ENCODE results near the gene RAET1L. TPM values are rescaled to one million over a fixed set of nuclear protein-coding genes. Genes with fewer than 3 reads are reported as not detected.

The RAET1L gene
- total RNA-seq, 1 experiment from 2014 or later: 1.3 TPM

DNA sequence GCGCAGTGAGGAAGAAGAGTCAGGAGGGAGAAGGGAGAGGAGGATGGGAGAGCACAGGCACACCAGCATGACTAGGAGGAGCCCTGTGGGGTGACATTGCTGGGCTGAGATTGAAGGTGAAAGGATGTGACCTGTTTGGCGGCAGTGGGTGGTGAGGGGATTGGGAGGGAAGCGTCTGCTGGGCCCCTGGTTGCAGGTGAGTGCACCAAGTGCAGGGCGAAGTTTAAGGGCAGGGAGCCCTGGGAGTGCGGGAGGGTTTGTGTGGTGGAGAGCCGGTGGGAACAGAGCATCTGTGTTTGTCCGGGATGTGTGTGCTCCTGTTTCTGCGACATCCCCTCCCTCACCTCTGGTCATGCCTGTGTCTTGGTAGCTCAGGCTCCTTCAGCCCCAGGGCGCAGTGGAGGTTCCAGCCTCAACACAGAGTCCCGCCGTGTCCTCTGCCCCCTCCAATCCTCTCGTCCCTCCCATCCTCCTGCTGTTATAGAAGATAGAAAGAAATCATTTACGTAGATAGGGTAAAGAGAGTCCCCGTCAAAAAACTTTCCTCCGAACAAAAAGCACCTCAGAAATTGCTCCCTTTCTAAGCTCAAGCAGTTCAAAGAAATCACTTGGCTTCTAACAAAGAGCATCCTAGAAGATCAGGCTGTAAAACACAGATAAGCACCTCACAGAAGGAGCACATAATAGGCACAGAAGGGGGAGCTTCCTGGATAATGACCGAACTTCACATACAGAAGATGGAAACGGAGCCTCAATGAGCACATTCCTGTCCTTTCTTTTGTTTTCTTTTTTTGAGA, 36.6 kb downstream of the RAET1L start:
- intact Hi-C loops (cut with micrococcal nuclease; ENCODE audit: unreplicated experiment): no loop called here
- BruUV-seq (replicated peaks): no TSS peak
- no peak for DNase-seq
- H3K27me3 Mint-ChIP-seq (ENCODE audit: unreplicated experiment): peaks cover 81% of the 10 kb centered on the region
- H3K4me3 Mint-ChIP-seq (ENCODE audit: low read depth, unreplicated experiment): no peak overlapping the region
- no peak overlapping the region for H3K27ac Mint-ChIP-seq (ENCODE audit: unreplicated experiment)
- peaks cover 4% of the 10 kb centered on the region for H3K9me3 Mint-ChIP-seq (ENCODE audit: low read depth, unreplicated experiment)
- peaks cover 6% of the 10 kb centered on the region for H3K36me3 Mint-ChIP-seq (ENCODE audit: insufficient read depth, unreplicated experiment)
- H3K4me1 Mint-ChIP-seq (ENCODE audit: low read depth, unreplicated experiment): peaks cover 21% of the 10 kb centered on the region
- no peak for TF ChIP-seq CTCF (IDR thresholded peaks at IDR 0.05; ENCODE audit: unreplicated experiment)
- CTCF ChIA-PET: no interaction called here

GRCh38 chr6:149987602-149988107, 37.7 kb downstream of the RAET1L start:
- Mint-ChIP-seq H3K27ac (ENCODE audit: unreplicated experiment) (no peak overlapping the region), H3K4me1 (ENCODE audit: low read depth, unreplicated experiment) (peaks cover 21% of the 10 kb centered on the region), H3K36me3 (ENCODE audit: insufficient read depth, unreplicated experiment) (peaks cover 6% of the 10 kb centered on the region), H3K4me3 (ENCODE audit: low read depth, unreplicated experiment) (no peak overlapping the region), H3K9me3 (ENCODE audit: low read depth, unreplicated experiment) (peaks cover 4% of the 10 kb centered on the region), H3K27me3 (ENCODE audit: unreplicated experiment) (peaks cover 81% of the 10 kb centered on the region)
- no peak for TF ChIP-seq CTCF (IDR thresholded peaks at IDR 0.05; ENCODE audit: unreplicated experiment)
- CTCF ChIA-PET: no interaction called here
- no TSS peak for BruUV-seq (replicated peaks)
- intact Hi-C loops (cut with micrococcal nuclease; ENCODE audit: unreplicated experiment): no loop called here
- no peak for DNase-seq

GRCh38 chr6:149985481-149985937, 39.8 kb downstream of the RAET1L start:
- intact Hi-C loops (cut with micrococcal nuclease; ENCODE audit: unreplicated experiment): no loop called here
- TF ChIP-seq CTCF (IDR thresholded peaks at IDR 0.05; ENCODE audit: unreplicated experiment): no peak
- no peak for DNase-seq
- BruUV-seq (replicated peaks): no TSS peak
- peaks cover 6% of the 10 kb centered on the region for H3K36me3 Mint-ChIP-seq (ENCODE audit: insufficient read depth, unreplicated experiment)
- H3K9me3 Mint-ChIP-seq (ENCODE audit: low read depth, unreplicated experiment): peaks cover 4% of the 10 kb centered on the region
- peaks cover 9% of the 10 kb centered on the region for H3K4me1 Mint-ChIP-seq (ENCODE audit: low read depth, unreplicated experiment)
- H3K4me3 Mint-ChIP-seq (ENCODE audit: low read depth, unreplicated experiment): no peak overlapping the region
- H3K27me3 Mint-ChIP-seq (ENCODE audit: unreplicated experiment): peaks cover 81% of the 10 kb centered on the region
- H3K27ac Mint-ChIP-seq (ENCODE audit: unreplicated experiment): no peak overlapping the region
- CTCF ChIA-PET: no interaction called here

DNA sequence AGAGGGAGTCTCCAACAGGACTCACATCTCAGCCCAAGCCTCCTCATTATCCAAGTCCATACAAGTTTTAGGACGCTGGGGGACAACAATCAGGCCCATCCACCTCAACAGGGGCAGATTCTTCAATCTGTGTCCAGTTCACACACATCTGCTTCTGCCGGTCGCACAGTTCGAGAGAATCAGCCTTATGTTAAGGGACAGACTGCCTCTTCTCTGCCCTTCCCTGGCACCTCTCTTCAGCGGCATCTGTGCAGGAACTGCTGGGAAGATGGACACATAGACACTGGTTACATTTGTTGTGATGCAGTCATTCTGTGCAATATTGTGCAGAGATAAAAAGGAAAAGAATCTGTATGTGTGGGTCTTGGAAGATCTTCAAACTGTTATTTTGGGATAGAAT, 40.6 kb downstream of the RAET1L start:
- Mint-ChIP-seq H3K36me3 (ENCODE audit: insufficient read depth, unreplicated experiment) (peaks cover 2% of the 10 kb centered on the region), H3K9me3 (ENCODE audit: low read depth, unreplicated experiment) (peaks cover 4% of the 10 kb centered on the region), H3K27me3 (ENCODE audit: unreplicated experiment) (peaks cover 74% of the 10 kb centered on the region), H3K4me3 (ENCODE audit: low read depth, unreplicated experiment) (no peak overlapping the region), H3K27ac (ENCODE audit: unreplicated experiment) (no peak overlapping the region), H3K4me1 (ENCODE audit: low read depth, unreplicated experiment) (peaks cover 1% of the 10 kb centered on the region)
- TF ChIP-seq CTCF (IDR thresholded peaks at IDR 0.05; ENCODE audit: unreplicated experiment): no peak
- DNase-seq: no peak
- no TSS peak for BruUV-seq (replicated peaks)
- intact Hi-C loops (cut with micrococcal nuclease; ENCODE audit: unreplicated experiment): no loop called here
- CTCF ChIA-PET: interaction anchor here (1.0 kb wide), 1 partner anchor 273 kb away, joined by 4 read pairs; no protein-coding TSS in a partner anchor

Data from Calu3 (cell line).